HG03280 (cell line): ENCODE results near the gene MSX2.

ENCODE experiments used
- ATAC-seq: cut with Tn5 transposase; IDR thresholded peaks from one replicate; pipeline ENCODE4 v1.9.1; 2021; ENCODE audit warnings: mild to moderate bottlenecking, moderate library complexity; ENCODE audit not compliant: unreplicated experiment

Gene MSX2

DNA sequence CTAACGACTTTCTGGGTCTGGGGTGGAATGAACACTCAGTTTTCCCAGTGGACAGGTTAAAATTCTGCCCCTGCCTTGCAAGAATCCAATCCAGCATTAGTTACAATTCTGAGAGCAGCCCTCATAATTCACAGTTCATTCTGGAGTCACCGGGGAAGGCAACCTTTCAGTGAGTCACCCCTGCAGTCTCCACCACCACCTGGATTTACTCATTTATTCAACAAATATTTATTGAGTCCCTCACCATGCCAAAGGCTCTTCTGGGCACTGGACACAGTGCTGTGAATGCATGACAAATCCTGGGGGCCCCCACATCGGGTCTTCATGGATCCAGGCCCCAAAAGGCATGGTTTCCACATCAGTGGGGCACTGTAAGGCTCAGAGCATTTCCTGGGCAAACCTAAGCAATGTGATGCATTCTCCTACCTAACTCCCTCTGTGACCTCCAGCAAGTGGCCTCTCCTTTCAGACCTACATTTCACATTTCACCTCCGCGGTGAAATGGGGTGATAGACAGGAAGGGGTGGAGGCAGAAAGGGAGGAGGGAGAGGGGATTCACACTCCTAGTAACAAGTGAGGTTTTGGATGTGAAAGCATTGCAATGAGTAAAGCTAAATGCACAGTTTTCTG is 6.4 kb upstream of the MSX2 start:
- ATAC-seq: no peak

- ATAC-seq: no peak
Observed at GRCh38 chr5:174718880-174719610, 5.3 kb upstream of the MSX2 start.

DNA sequence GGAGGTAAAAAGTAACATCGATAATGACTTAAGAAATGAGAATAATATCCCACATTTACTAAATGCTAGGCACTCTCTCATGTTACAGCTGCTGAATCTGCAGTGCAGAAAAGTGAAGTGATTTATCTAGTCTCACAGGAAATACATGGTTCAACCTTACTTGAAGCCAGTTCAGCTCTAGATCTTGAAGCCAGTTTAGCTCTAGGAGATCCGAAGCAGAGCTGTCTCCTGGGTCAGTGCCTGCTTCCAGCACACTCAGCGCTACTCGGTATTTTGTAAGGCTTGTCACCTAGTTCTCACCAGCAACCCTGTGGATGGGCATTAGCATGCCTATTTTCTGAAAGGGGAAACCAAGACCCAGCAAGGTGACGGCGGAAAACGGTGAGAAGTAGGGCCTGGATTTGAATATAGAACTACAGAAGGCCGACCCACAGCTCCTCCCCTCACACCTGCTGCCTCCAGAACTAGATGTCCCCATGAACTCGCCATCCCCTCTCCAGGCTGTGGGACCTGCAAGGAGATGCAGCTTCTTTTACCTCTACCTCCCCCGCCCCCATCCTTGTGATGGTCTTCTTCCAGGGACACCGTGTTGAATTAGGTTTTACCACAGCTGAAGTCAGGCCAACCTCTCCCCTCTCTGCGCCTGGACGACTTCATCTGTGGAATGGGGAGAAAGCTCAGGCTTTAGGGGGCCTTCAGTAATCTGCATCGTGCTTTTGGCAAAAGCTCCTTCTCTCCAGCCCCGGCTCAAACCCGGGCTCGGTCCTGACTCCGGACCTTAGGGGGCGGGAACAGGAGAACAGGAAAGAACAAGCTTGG is 4.4 kb upstream of the MSX2 start:
- ATAC-seq: no peak

DNA sequence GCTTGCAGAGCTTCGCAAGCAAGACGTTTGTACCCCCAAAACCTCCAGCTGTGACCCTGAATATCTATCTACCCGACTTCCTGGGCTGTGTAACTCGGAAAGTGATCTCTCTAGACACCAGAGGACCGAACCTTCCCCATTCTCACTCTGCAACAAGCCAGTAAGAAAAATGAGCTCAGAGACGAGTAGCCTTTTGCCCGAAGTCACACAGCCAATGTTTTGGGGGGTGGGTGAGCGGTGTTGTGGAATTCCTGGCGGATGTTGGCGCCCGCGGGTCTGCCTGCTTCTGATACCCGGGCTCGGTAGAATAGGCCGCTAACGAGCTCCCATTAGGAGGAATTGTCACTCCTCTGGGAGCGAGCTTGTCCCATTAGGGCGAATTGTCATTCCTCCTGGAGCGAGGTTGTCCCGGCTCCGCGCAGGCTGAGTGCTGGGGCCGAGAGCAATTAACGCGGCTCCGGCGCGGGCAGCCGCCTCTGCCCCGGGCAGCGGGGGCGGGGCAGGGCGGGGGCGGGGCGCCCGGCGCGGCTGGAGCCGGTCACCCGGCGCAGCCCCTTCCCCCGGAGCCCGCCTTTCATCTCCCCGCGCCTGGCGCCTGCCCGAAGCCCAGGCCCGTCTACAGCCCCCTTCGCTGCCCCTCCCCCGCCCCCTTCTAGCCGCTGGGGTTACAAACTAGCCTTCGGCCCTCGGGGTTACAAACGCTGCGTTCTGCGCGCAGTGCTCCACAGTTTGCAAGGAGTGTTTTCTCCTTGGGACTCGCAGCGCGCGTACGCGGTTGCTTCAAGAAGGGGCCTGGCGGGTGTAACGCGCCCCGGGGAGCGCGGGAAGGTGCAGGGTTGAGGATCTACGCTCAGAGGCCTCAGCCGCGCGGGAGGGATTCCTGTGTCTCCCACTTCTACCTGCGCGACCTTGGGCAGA is 3.5 kb upstream of the MSX2 start:
- no peak for ATAC-seq

- ATAC-seq: no peak
Observed at GRCh38 chr5:174721530-174722432, 2.6 kb upstream of the MSX2 start.

GRCh38 chr5:174722500-174722899 is 1.9 kb upstream of the MSX2 start:
- no peak for ATAC-seq

- no peak for ATAC-seq
Observed at GRCh38 chr5:174723315-174723978, 935 bp upstream of the MSX2 start.

GRCh38 chr5:174723979-174724483 is 351 bp upstream of the MSX2 start:
- no peak for ATAC-seq

- no peak for ATAC-seq
Observed at GRCh38 chr5:174725261-174725990, 1.0 kb downstream of the MSX2 start.

GRCh38 chr5:174725991-174726601 is 1.7 kb downstream of the MSX2 start:
- no peak for ATAC-seq

DNA sequence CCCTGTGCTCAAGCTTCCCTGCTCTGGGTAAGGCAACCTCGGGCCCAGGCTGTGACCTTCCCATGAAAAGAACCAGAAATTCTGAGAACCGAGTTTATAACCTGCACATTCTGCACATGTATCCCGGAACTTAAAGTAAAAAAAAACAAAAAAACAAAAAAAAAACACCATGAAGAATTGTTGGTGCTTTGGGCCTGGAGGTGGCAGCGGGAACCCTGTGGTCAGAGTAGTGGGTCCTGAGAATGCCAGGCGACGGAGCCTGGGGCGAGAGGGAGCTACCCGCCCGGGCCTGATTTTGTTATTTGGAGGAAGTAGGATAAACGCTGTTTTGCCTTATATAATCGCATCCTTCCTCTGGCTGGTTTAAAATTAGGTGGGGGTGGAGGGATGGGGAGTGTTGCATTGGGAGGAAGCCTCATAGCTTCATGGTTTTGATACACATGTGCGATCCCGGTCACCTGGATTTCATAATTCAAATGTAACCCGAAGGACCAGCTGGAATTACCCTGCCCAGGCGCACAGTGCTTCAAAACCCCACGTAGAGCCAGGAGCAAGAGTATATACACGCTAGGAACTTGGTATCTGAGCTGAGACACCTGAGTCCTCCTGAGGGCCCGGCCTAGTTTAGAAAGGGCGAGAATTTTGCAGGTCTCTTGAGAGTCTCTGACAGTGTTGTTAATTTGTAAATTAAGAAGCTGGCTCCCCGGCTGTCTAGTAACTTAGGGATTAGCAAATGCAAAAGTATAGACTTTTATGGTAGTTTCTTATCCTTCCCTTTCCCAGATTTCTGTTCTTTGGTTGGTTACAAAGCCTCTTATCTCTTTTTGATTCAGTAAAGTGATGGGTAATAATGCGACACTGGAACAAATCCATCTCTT is 2.8 kb downstream of the MSX2 start:
- ATAC-seq: no peak

DNA sequence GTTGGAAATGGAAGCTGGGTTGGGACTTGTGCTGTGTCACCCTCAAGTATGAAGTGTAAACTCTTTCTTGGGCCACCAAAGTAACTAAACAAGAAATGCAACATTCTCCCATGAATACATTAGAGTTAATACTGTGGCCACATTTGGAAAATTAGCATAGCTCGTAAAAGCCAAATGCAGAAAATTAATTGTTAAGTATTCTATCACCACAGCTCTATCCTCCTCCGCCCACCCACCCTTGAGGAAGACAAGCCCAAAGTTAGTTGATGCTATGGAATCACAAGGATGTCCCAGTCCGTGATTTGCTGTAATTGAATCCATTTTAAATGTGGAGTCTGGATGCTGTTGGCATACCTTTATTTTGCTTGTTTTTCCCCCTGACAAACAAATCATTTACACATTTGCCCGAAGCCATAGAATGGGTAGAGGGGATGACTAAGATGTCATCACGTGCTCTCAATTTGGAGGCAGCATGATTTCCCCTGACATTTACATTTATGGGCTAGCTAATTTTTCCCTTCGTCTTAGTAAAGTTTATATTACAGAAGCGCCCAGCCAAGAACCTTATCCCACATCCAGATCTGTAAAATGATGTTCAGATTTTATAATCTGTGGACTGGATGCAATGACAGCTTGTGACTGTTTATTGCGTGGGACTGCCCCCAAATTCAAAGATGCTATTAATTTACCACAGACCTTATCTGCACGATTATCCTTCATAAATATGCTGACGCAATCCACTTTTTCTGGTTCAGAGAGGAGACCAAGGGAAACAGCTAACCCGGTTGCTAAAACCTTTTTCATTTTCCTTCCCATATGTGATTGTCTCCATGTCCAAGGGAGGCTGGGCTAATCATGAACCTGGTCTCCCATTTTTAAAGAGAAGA is 3.7 kb downstream of the MSX2 start:
- ATAC-seq: no peak

GRCh38 chr5:174729075-174729680 is 4.8 kb downstream of the MSX2 start:
- ATAC-seq: no peak

DNA sequence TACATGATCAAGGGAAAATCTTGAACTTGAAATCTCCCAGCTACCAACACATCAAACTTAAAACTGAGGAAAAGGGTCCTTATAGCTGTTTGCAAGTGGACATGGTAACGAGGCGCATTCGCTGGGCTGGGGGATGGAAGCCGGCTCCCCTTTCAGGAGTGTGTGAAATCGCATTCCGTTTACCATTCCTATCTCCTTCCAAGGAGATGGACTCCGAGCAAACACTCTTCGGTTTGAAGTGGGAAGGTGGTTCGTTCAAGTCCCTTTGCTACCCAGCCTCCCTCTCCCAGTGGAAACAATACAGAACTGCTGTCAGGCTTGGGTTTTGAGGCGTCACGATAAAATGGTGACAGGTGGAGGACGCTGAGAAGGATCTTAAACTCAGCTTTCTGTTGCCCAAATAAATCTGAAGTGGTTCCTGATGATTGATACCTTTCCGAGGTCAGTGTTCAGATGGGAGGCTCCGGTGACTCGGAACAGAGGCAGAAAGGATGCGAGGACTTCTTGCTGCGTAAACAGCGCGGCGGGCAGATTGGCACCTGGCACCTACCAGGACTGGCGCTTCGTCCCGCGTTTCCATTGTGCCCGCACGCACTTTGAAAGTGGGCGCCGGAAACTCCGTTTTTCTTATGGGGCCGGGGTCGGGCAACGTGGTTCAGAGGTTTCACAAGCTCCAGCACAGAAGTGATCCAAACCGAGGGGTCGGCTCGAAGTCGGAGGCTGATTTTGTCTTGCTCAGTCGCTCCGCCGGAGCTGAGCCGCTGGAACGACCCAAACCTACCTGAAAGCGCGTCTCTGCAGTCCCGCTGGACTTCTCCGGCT is 7.0 kb downstream of the MSX2 start:
- no peak for ATAC-seq
